ENCODE data around the gene FNTB.

- TF ChIP-seq EP300 (conservative IDR thresholded peaks at IDR 0.05; ENCODE audit: poor library complexity, severe bottlenecking), result no peak
- no peak for TF ChIP-seq CTCF (IDR thresholded peaks at IDR 0.05; ENCODE audit: poor library complexity, severe bottlenecking)
- no peak for TF ChIP-seq POLR2AphosphoS5 (IDR thresholded peaks at IDR 0.05)
- no peak for TF ChIP-seq EZH2 (IDR thresholded peaks at IDR 0.05; ENCODE audit: borderline replicate concordance, insufficient read depth, low read length, poor library complexity, severe bottlenecking)
- no peak for TF ChIP-seq RAD21 (conservative IDR thresholded peaks at IDR 0.05)
- TF ChIP-seq MXI1 (conservative IDR thresholded peaks at IDR 0.05; ENCODE audit: poor library complexity, severe bottlenecking), result no peak
- no peak for TF ChIP-seq REST (IDR thresholded peaks at IDR 0.05; ENCODE audit: borderline replicate concordance)
These were observed 11.8 kb downstream of the FNTB start for GRCh38 chr14:64998455-64998931.
